HG03439 (cell line): Measurements from ENCODE around the gene YPEL5.

ENCODE experiments used
- ATAC-seq: cut with Tn5 transposase; IDR thresholded peaks from one replicate; pipeline ENCODE4 v1.9.1; 2021; ENCODE audit warnings: mild to moderate bottlenecking, moderate library complexity; ENCODE audit not compliant: unreplicated experiment

YPEL5 gene

DNA sequence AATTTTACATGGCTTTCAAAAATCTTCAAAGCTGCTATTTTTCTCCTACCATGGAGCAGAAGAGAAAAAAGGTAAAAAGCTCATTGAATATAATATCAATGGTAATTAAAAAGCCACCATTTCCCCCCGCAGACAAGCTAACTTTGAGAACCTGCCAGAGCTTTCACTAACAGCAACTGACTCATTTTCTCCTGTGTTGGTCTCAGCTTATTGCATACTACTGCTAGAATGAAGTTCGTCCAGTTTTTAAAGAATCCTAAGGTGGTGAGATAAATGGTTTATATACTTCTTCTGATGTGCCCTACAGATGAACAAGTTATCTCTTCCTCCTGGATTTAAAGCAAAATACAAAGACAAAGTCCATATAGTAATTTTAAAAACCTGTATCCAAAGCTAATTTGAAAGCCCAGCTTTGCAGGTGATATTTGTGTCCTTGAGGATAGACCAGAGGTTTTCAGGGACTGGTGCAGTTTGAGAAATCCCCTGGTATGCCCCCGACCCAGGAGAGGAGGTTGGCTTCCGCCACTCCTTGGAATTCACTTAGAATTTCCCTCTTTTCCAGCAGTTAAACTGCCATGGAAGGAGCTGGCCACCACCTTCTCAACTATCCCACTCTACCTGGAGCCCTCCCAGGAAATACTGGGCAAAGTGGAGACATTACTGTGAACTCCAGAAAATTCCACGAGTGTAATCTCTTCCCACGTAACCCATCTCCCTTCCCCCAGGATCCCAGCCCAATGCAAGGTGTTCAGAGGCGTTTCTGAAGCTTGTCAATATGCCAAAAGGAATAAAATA is 17.5 kb downstream of the YPEL5 start:
- ATAC-seq, result no peak

DNA sequence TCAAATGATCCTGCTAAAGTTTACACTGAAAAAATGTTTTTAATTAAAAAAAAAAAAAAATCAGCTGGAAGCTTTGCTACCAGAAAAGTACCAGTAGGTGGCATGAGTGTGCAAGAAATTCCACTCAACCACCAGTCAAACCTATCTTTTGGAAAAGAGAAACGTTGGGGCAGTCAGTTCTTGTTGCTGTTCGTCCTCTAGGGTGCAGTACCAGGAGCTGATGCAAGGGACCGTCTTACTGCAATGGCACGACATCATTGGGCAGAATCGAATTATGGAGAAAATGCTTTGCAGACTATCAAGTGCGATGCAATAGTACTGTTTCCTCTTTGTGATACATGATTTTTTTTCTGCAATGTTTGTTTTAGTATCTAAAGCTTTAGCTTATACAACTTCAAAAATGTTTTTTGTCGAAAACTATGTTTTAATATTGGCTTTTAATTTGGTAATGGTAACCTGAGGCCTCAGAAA is 18.3 kb downstream of the YPEL5 start:
- peak; percentile 83 for ATAC-seq

DNA sequence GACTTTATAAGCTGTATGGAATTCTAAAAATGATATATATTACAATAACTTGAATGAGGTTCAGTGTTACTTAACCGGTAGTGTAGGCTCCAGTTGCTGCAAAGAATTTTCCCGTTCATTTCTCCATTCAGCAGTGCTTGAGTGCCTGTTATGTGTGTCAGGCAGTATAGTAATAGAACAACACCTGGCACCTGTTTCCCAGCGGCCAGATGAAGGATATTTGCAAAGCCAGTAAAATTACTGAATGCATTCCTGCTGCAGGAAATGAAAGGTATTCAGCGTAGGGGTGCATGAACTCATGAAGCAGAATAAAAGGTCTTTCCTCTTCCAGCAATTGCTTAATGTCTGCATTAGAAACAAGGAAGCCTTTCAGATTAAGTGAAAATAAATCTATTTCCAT is 18.8 kb downstream of the YPEL5 start:
- no peak for ATAC-seq

DNA sequence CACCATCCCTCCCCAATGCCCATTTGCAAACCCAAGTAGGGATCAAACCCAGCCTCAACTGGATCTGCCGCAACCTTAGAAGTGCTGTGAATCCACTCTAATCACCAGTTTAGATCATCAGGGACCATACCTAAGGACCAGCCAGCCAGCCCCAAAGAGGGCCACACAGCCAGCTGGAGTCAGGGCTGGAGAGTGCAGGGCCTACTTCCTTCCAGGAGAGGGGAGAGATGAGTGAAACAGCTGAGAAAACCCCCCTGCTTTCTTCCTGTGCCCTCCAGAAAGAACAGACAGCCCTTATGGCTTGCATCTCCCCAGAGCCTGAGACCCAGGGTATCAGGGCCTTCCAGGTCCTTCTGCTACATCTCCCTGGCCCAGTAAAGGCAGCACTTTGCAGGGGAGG is 25.8 kb downstream of the YPEL5 start:
- no peak for ATAC-seq

DNA sequence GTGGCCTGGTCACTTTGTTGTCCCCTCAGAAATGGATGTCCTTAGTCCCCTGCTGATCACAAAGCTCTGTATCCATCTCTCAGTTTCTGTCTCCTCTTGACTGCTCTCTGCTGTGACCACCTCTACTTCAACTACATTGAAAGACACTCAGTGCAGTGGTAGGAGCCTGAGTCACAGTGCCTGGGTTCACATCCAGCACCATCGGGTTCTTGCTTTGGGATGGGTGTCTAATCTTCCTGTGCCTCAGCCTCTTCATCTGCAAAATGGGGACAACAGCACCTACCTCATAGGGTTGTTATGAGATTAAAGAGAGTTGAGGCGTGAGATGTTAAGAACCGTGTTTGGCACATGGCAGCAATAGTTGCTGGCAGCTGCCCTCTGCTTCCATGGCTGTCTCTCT is 30.6 kb downstream of the YPEL5 start:
- no peak for ATAC-seq

DNA sequence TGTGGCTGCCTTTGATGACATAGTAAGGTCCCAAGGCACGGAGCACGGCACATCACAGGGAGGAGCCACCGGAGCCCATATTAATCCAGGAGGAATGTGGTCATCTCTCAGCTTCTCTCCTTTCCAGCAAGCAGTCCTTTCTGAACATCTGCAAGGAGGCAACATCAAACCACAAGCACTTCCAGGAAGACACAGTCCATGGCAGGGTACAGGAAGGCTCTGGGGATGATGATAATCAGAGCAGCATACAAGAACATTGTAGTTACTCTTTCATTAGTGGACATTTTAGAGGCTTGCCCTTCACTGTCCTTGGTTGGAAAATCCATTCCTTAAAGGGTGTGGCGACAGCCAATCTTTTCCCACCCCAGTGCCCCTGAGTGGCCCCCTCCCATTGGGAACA is 31.1 kb downstream of the YPEL5 start:
- ATAC-seq, result no peak

DNA sequence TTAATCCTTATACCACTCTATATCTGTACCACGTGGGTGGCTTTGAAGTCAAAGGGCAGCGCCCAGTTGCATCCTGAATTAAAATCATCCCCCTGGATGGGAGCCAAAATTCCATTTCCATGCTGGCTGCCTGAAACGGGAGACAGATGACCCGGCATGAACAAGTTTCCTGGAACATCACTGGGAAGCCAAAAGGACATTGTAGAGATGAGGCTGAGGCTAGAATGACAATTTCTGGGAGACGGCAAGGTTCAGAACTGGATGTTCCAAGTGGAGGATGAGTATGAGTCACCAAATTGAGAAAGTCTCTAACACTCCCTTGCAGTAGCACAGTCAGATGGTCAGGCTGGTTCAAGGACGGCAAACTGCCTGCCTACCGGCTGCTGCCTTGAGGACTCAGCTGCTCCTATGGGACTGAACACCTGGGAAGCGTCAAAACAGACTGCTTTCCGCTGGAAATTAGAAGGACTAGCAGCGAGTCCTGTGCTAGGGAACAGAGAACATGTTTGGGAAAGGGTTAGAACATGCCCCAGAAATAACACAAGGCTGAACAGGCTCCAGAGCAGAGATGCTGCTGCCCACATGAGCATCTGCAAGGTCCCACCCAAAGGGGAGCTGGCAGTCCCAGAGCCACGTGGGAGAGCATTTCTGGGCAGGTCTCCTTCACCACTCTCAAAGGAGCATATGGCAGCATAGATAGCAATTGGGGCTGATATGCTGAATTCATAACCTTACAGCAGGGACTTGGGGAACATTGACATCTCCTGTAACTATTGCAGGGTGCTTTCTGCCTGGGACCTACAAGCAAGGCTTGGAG is 32.0 kb downstream of the YPEL5 start:
- no peak for ATAC-seq

DNA sequence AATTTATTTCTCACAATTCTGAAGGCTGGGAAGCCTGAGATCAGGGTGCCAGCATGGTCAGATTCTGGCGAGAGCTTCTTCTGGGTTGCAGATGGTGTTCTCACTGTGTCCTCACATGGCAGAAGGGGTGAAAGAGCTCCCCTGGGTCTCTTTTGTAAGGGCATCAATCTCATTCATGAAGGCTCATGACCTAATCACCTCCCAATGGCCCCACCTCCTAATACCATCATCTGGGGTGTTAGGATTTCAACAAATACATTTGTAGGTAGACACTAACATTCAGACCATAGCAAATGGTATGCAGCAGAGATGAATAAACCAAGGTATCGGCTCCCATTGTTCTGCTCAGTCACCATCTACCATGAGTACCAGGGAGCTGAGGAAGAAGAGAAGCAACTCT is 32.7 kb downstream of the YPEL5 start:
- no peak for ATAC-seq

DNA sequence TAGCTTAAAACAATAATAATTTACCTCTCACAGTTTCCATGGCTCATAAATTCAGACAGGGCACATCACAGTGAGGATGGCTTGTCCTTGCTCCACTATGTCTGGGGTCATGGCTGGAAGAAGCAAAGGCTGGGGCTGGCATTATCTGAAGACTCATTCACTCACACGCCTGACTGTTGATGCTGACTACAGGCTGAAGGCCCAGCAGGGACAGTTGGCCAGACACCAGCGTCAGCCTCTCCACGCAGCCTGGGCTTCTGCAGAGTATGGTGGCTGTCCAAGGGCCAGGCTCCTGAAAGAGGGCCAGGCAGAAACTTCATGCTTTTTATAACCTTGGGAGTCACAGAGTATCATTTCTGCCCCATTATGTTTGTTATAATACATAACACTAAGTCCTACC is 33.4 kb downstream of the YPEL5 start:
- ATAC-seq, result no peak

DNA sequence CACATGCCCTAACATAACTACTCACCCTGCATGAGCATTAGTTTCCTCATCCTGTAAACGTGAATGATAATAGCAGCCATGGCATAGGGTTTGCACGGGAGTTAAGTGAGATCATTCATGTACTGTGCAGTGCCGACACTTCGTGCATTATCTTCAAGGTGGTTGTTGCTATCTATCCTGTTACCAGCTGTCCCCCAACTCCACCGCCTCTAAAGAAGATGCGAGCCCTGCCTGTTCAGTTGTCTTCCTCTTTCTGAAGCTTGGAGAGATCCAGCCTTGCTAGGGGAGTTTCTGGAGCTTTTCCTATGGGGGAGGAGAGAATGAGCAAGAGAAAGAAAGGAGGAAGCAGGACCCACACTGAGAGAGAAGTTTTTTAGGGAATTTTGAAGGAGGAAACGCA is 34.4 kb downstream of the YPEL5 start:
- no peak for ATAC-seq

DNA sequence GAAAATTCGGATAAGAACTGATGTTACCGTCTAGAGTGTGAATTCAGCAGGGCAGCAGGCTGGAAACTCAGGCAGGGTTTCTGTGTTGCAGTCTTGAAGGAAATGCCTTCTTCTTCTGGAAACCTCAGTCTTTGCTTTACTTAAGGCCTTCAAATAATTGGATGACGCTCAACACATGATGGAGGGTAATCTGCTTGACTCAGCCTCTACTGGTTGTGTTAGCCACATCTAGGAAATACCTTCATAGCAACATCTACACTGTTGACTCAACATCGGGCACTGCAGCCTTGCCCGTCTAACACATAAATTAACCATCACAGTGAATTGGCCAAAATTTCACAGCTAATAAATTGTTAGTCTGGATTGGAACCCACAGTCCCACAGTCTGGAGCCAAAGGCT is 37.2 kb downstream of the YPEL5 start:
- ATAC-seq, result no peak

DNA sequence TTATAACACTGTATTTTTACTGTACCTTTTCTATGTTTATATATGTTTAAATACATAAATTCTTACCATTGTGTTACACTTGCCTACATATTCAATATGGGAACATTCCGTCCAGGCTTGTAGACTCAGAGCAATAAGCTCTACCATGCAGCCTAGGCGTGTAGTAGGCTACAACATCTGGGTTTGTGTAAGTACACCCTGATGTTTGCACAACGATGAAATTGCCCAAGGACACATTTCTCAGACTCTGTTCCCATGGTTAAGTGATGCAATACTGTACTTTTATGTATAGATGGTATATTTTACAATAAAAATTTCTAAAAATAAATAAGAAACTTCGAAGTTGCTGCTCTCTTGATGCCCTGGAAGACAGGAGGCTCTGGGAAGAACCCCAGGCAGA is 38.4 kb downstream of the YPEL5 start:
- ATAC-seq, result no peak

DNA sequence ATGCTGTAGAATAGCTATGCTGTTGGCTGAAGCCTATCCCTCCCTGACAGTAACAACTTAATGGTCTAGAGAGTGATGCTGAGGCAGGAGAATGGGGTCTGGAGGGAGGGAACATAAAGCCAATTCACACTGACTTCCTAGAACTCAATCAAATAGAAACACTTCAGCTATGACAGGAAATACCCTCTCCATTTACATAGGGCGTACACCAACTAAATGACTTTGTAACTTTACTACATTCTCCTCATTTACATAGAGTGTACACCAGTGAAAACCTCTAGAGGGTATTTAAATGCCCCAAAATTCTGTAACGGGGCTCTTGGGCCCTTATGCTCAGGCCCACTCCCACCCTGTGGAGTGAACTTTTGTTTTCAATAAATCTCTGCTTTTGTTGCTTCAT is 41.5 kb downstream of the YPEL5 start:
- ATAC-seq, result no peak

DNA sequence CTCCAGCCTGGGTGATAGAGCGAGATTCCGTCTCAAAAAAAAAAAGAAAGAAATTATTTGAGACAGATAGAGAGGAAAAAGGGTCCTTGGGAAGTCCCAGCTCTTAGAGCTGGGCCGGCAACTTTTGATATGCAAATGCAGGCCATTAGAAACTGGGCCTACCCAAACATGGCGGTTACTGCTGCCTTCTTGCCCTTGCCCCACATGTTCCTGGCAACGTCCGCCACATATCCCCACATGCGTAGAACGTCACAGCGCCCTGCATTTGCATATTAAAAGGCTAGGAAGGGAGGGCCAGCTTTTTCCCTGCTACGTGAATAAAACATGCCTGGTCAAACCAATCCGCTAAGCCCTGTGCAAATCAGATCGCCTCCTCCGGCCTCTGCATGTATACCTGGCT is 43.8 kb downstream of the YPEL5 start:
- ATAC-seq, result no peak

DNA sequence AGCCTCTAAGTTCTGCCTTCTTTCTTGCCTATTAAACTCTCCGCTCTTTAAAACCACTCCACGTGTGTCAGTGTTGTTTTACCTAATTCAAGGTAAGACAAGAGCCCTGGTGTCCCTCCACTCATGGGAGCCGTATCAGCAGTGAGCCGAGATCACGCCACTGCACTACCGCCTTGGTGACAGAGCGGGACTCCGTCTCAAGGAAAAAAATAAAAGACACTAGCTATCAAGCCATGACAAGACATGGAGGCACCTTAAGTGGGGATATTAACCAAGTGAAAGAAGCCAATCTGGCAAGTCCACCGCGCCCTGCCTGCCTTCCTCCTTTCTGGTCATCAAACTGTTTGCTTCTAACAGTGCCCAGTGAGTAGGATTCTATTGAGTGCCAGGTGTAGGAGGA is 44.3 kb downstream of the YPEL5 start:
- ATAC-seq, result no peak

DNA sequence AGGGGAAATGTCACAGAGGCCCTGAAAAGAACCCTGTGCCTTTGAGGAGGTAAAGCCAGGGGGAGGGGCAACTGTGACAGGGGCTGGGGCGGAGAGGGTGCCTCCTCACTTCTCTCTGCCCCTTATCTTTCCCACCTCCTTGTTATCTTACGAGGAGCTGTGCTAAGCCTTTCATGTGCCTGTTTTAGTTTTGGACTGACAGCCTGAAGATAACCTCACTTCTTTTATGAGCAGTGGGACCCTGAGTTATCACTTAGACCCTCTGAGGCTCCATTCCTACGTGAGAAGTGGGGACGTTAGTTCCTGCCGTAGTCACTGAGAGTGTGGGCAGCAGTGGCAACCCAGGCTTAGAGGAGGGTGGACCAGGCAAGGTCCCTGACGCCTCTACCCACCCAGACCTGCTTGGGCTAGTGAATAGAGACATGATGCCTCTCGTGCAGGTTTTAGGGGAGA is 45.0 kb downstream of the YPEL5 start:
- ATAC-seq, result no peak

DNA sequence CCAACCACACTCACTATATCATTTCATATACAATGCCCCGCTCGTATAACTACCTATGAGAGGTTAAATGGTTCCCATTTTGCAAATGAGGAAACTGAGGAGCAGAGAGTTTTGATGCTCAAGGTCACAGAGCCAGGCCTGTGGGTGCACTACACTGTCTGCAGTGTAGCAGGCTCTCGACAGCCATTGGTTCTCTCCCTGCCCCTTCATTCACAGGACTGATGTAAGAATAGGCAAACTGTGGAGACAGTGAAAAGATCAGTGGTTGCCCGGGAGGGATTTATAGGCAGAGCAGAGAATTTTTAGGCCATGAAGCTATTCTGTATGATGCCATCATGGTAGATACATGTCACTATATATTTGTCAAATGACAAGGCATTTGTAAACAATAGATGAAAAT is 45.5 kb downstream of the YPEL5 start:
- no peak for ATAC-seq

DNA sequence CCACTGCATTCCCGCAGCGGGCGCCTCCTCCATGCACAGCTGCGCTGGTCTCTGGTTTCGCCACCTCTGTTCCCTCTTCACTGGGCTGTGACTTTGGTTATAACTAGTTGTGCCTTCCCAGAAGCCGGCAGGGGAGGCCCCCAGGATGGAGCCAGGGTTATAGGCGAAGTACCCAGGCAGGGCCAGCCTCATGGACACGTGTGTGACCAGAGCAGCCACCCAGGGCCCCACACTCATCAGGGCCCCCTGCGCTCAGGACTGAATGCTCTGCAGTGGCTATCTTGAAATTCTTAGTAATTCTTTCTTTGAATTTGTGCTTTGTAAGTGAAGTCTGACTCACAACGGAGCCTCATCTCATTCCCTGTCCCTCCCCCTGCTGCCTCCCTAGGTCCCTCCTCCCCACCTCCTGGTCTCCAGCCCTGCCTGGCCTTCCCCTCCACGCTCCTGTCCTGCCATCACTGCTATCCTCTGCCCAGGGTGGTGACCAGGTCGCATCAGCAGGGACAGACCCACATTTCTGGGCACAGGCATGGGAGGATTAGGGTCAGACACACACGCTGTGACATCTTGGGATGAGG is 46.4 kb downstream of the YPEL5 start:
- ATAC-seq, result no peak

DNA sequence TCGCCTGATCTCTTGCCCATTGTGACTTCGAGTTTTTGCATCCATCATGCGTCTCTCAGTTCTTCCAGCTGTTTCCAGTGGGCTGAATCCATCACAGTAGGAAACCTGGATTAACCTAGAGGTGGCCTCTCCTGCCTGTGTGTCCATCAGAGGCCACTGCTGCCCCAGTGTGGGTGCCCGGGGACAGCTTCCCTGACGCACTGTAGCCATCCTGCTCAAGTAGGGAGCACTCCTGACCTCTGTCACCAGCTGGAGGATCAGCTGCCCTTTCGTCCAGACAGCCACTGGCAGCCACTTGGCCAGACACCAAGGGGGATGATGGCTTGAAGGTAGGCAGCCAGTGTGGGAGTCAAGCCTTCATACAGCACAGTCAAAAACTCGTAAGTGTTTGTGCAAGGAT is 47.6 kb downstream of the YPEL5 start:
- ATAC-seq, result no peak

DNA sequence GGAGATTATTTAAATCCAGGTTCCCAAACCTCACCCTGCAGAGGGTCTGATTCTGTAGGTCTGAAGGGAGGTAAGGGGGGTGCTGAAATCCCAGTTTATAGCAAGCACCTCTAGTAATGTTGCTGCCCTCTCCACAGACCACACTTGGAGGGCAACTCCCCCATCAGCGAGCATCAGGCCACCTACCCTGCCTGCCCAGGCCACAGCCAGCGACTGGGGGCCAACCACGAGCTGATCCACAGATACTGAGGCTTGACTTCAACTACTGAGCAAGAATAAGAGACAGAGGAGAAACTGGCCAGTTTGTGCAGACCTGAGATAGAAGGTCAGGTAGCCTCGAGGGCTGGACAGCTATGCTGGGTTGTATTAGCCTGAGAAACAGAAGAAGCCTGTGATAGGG is 48.2 kb downstream of the YPEL5 start:
- no peak for ATAC-seq

DNA sequence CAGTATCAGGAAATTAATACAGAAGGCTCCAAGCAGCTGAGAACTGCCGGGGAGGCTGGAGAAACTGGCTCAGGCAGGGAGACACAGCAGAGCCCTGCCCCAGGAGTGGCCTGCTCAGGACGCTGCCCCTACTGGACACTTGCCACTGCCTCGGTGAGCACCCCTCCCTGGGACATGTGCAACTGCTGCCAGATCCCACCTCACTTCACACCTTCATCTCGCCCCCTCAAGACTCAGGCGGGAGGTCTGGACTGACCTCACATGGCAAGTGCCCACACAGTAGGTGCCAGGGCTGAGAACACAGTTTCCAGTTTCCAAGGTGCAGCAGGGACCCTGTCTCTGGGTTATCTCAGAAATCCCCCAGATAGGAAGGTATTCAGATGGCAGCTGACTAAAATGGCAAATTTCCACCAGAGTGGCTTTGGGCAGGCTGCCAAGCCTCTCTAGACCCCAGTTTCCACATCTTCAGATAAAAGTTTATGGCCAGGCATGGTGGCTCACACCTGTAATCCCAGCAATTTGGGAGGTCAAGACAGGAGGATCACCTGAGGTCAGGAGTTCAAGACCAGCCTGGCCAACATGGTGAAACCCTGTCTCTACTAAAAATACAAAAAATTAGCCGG is 50.9 kb downstream of the YPEL5 start:
- no peak for ATAC-seq
